Measurements from ENCODE around the gene MSH5.
A peak's percentile ranks its signal among the peaks of the same experiment; 100 is the strongest.
"Not testable (repeated sequence)": the region's sequence is repeated elsewhere in the genome, so short reads cannot be mapped to it uniquely, and the experiment has no call there.

MSH5 gene

DNA sequence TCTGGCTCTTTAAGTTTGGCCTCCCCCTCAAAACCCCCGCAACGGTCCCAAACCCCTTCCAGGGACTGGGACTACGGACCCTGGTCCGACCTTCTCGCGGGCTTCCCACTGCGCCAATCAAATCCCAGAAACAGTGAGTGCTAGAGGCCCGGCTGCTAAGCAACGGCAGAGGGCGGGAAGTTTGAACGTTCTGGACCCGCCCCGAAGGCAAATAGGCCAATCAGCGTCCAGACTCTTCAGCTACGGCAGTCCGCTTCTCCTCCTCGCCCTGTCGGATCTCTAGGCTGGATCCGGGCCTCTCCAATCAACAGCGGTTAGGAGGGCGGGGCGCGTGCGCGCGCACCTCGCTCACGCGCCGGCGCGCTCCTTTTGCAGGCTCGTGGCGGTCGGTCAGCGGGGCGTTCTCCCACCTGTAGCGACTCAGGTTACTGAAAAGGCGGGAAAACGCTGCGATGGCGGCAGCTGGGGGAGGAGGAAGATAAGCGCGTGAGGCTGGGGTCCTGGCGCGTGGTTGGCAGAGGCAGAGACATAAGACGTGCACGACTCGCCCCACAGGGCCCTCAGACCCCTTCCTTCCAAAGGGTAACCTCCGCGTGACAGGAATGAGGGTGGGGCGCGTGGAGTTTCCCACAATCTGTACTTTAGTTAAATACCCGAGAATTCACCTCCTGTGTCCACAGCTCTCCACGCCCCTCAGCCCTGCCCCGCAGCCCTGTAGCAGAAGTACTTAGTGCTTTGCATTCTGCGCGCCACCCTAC is at the start of gene MSH5:
Gene MSH5, plus strand, starts transcription at position 367 of the 758 bp plus-strand sequence. CDS start 462 bp downstream, outside the sequence.
- DNase-seq (ENCODE audit: low read depth in 3 of 3), result peak; percentile 87 to 91 (median 88)

DNA sequence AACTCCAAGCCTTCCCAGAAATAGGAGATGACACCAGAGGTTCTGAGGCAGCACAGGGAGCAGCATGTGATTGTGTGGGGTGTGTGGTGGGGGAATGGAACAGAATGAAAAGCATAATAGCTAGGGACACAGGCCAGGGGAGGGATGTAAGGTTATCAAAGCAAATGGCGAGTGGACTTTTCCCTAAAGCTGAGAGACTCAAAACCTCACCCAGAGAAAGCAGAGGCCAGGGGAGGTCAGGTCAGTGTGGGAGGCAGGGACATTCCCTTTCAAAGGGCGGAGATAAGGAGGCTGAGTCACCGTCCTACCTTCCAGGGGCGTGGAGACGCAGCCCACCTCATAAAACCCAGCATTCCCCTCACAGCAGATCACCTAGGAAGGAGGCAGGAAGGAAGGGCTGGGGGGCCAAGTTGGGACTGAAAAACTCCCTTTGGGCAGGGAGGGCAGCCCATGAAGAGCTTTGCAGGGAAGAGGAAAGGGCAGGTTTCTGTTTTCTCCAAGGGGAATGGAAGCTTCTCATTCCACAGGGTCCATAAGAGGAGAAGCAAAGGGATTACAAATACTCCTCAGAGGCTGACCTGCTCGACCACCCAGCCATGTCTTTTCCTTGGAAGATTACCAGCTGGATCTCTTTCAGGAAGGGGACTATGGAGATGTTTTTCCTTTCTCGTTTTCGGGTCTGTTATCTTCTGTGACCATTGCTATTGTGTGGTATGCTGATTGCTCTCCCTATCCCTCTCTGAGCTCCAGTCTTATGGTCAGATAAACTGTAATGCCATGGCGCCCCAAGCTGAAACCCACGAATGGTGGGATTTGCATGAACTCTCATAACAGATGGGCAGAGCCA is 49.4 kb upstream of the MSH5 start:
- DNase-seq (ENCODE audit: low read depth in 3 of 3), result no peak

DNA sequence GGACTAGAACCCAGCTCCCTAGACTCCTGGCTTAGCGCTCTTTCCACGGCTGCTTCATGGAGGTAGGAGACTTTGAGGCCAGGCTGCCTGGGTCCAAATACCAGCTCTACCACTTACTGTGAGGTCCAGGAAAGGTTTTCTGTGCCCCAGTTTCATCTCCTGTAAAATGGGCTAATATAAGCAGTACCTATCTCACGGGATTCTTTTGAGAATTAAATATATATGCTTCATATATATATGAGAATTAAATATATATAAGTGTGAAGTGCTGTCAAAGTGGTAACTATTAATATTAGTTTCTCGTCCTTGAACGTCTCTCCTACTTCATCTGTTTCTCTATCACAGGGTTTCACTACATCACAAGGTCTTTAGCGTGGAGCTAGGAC is 48.7 kb upstream of the MSH5 start:
- DNase-seq (ENCODE audit: low read depth in 3 of 3), result no peak

DNA sequence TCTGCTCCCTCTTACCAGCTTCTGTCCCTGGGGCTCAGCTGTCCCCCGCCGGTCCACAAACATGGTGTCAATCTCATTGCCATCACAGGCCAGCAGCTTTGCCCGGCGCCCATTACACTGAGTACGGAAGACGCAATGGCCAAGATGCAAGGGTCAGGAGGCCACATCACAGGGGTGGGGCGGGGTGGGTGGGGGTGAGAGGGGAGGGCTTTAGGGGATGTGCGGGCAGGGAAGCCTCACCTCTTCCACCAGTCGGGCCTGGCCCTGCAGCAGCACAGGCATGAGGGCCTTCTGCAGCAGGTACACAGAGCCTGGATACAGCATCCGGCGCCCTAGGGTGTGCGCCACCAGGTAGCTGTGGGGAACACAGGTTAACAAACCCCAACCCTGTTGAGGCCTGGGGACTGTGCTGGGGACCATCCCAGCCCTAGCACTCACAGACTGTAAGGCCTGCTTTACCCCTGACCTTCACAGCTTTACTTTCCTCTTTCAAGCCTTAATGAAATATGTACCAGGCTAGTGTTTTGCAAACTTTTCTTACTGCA is 48.2 kb upstream of the MSH5 start:
- no peak for DNase-seq (ENCODE audit: low read depth in 3 of 3)

DNA sequence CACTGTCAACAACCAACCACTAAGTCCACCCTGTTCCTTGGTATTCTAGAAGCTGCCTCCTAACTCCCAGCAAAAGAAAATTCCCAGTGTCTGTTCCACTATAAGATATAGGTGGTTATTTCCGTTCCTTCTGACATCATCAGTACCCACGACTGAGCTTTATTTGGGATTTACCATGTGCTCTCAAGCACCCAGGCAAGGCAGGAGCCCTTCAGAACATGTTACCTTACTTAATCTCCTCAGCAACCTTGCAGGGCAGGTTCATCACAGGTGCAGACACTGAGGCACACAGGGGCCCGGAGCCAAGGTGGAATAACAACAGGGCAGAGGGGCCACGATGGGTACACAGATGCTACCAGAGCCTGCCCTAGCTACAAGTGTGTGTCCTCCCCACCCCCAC is 47.5 kb upstream of the MSH5 start:
- no peak for DNase-seq (ENCODE audit: low read depth in 3 of 3)

DNA sequence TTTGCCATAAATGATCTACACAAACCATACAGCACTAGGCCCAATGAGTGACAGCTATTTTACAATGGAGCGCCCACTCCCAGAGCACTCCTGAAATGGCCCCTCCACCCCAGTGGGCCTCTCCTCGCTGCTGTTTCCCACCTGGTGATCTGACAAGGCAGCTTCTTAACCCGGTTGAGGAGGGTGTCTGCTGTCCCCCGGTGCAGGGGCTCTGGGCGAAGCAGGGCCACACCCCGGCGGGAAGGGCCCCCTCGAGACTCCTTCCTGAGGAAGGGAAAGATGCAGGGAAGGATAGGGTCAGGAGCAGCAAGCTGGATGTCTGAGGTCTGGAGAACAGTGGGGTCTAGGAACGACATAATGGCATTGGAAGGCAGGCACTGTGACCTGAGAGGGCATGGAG is 46.9 kb upstream of the MSH5 start:
- no peak for DNase-seq (ENCODE audit: low read depth in 3 of 3)

DNA sequence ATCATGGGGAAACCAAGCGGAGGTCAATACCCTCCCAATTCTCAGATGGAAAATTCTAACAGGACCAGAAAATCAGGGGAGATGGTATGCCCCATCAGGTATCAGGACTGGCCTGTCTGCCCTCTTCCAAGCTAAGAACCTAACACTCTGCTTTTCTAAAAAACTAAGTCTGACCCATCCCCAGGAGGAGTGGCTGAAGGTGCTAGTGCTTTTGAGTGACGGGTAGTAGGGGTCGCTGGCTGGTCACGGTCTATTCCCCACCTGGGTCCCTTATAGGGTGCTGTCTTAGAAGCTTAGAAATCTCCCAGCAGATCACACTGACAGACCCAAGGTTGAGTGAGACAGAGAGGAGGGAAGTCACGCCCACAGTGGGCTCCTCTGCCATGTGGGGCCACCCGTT is 46.3 kb upstream of the MSH5 start:
- DNase-seq (ENCODE audit: low read depth in 3 of 3), result no peak

DNA sequence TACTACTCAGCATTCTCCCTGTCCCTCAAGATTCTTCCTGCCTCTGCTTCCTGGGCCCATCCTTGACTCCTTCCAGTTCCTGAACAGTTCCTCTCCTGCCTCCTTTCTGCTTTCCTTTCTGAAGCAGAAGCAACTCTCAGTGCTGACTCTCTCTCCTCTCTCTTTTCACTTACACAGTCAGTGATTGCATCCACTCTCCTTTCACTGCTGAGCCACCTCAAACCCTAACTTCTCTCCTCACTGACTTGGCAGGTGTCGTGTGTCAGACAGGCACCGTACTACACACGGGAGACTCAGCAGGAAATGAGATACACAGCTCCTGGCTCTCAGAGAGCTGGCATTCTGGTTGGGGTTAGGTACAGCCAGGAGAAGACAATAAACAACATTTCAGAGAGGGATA is 42.2 kb upstream of the MSH5 start:
- DNase-seq (ENCODE audit: low read depth in 3 of 3), result no peak

DNA sequence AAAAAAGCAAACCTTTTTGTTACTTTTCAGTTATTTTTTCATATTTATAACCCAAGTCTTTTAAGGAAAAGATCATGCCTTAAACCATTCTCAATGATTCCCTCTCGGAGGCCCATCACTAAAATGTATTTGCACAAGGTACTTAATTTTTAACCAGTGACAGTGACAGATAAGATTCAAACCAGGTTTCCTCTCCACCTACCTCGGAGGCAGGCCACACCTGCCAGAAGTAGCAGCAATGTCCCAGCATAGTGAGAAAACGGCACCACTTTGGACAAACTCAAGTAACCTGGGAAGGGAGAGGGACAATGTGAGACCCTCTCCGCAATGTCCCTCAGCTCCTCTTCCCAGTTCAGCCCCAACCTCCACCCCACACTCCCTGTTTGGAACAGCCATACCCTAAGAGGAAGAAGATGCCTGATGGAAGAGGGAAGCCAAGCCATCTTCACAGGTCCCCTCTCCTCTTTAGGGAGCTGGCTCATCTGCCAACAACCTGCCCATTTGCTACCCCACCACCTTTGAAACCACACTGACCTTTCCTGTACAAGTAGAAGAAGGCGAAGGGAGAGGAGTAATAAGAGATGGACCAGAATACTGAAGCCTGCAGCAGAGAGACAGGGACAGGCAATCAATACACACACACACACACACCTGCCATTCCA is 38.9 kb upstream of the MSH5 start:
- no peak for DNase-seq (ENCODE audit: low read depth in 3 of 3)

DNA sequence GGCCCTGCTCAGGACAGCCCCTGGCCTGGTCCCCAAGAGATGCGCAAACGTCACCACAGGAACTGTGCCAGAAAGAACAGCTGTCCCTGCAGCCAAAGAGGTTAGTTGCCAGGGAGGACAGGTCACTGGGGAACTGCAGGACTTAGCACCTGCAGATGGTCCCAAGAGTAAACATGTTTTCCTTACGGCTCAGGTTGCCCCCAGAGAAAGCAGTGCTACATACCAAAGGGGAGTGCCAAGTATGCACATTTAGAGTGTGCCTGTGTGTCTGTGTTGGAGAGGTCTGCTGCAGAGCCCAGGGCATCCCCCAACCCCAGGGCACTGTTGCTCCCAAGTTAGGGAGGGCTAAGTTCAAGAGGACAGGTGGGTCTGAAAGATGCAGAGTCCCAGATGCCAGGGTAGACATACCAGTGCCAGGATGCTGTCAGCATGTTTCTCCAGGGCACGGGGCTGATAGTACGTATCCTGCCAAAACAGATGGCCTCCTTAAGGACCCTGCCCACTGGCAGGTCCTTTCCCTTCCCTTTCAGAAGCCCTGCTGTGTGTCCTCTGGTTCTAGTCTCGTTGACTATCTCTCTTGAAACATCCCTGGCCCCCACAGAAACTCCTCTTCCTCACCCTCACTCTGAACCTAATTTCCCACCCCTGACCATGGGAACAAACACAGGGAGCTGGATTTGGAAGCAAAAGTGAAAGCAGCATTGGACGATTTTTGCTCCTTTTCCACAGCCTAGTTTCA is 38.0 kb upstream of the MSH5 start:
- no peak for DNase-seq (ENCODE audit: low read depth in 3 of 3)

DNA sequence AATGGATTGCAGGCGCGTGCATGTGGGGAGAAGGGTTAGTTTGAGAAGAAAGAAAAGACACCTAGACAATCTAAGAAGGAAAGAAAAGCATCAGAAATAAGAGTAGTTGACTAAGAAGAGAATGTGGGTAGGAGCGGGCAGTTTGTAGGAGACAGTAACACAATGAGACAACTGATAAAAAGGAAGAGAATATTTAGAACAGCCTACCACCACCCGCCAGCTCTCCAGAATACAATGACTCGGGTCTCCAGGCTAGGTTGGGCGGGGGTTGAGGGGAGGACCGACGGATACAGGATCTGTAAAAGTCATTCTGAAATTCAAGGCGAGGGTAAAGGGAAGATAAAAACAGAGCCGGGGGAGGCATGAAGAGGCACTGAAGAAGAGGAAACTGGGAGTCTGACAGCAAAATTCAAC is 37.4 kb upstream of the MSH5 start:
- no peak for DNase-seq (ENCODE audit: low read depth in 3 of 3)

DNA sequence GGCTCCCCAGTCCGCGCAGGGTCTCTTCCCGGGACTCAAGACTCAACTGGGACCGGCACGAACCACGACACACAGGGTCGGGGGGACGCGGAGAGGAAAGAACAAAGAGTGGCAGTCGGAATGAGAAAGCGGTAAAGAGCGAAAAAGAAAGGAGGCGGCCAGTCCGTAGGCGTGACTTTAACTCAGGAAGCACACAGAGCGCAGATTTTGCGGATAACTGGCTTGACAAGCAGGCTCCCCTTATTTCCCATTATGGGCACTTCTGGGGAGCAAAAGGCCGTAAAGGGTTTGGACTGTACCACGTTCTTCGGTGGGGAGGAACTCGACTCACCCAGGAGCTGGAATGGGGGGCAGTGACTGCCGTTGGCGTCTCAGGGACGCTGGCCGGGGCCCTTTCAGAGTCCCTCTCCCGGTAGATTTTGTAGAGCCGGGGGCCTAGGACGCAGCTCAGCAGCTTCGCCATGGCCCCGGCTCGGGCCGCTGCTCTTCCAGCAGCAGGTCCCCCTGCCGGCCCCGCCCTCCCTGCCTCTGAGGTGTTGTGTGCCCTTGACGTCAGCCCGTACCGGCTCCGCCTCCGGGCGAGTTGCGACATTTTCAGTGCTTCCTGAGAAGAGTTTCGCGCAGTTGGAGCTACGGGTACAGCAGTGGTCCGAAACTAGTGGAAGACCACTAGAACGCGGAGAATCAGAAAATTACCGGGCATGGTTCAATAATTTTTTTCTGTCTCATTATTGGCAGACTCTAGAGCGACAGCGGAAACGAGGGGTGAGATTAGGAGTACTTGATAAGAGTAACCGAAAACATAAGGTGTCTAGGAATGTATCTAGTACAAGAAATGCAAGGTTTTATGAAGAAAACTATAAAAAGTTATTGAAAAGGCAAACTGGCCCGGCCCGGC is 36.7 kb upstream of the MSH5 start, which contains the start of gene ABHD16A:
Gene ABHD16A, minus strand, starts transcription at position 506 of the 898 bp plus-strand sequence. Its CDS starts 43 bp downstream, at position 463.
- DNase-seq (ENCODE audit: low read depth in 3 of 3), result peak; percentile 89 to 94 (median 92)

DNA sequence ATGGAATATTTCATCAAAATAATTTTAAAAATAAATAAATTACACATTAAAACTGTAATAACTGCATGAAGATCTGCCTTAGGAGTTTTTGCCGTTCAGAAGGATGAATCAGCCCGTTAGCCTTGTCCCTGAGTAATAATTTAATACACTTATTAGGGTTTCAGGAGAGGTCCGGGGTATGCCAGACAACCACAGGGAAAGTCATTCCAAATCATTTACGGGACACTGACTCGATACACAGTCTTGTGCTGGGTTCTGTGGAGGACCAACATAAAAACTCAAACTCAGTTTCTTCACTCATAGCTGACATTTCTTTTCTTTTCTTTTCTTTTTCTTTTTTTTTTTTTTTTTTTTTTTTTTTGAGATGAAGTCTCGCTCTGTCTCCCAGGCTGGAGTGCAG is 33.9 kb upstream of the MSH5 start:
- no peak for DNase-seq (ENCODE audit: low read depth in 3 of 3)

DNA sequence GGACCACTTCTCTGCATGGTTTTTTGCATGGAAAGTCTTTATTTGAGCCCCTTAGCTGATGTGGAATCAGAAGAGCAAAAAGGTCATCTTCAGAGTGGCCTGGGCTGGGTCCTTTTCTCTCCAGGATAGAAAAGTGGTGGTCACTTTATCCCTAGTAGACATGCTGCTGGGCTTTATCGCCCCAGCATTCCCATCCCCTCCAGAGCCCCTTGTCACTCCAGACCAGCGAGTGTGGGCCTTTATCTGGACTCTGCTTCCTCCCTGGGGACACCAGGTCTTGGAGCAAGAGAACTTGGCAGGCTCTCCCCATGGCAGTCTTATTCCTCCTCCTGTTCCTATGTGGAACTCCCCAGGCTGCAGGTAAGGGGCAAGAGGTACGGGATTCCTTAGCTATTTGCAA is 33.2 kb upstream of the MSH5 start, which contains the start of gene LY6G6F:
Gene LY6G6F, plus strand, starts transcription at position 268 of the 400 bp plus-strand sequence. Its CDS starts 41 bp downstream, at position 309.
- DNase-seq (ENCODE audit: low read depth in 3 of 3), result no peak

DNA sequence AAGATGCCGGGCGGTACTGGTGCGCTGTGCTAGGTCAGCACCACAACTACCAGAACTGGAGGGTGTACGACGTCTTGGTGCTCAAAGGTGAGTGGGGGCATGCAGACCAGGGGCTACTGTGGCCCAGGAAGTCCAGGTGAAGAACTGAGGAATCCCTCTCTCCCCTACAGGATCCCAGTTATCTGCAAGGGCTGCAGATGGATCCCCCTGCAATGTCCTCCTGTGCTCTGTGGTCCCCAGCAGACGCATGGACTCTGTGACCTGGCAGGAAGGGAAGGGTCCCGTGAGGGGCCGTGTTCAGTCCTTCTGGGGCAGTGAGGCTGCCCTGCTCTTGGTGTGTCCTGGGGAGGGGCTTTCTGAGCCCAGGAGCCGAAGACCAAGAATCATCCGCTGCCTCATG is 32.1 kb upstream of the MSH5 start:
- DNase-seq (ENCODE audit: low read depth in 3 of 3), result no peak

DNA sequence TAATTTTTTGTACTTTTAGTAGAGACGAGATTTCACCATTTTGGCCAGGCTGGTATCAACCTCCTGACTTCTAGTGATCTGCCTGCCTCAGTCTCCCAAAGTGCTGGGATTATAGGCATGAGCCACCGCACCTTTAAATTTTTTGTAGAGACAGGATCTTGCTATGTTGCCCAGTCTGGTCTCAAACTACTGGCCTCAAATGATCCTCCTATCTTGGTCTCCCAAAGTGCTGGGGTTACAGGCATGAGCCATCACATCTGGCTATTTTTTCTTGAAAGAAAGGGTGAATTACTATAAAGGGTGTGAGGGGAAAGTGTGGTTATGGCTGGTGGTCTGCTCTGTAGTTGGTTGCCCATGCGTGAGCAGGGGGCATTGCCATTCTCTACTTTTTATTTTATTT is 31.6 kb upstream of the MSH5 start:
- DNase-seq (ENCODE audit: low read depth in 3 of 3), result no peak

DNA sequence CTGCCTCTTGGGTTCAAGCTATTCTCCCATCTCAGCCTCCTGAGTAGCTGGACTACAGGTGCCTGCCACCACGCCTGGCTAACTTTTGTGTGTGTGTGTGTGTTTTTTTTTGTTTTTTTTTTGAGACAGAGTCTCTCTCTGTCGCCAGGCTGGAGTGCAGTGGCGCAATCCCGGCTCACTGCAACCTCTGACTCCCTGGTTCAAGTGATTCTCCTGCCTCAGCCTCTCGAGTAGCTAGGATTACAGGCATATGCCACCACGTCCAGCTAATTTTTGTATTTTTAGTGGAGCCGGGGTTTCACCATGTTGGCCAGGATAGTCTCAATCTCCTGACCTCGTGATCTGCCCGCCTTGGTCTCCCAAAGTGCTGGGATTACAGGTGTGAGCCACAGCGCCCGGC is 30.6 kb upstream of the MSH5 start:
- not testable (repeated sequence) for DNase-seq (ENCODE audit: low read depth in 3 of 3)

DNA sequence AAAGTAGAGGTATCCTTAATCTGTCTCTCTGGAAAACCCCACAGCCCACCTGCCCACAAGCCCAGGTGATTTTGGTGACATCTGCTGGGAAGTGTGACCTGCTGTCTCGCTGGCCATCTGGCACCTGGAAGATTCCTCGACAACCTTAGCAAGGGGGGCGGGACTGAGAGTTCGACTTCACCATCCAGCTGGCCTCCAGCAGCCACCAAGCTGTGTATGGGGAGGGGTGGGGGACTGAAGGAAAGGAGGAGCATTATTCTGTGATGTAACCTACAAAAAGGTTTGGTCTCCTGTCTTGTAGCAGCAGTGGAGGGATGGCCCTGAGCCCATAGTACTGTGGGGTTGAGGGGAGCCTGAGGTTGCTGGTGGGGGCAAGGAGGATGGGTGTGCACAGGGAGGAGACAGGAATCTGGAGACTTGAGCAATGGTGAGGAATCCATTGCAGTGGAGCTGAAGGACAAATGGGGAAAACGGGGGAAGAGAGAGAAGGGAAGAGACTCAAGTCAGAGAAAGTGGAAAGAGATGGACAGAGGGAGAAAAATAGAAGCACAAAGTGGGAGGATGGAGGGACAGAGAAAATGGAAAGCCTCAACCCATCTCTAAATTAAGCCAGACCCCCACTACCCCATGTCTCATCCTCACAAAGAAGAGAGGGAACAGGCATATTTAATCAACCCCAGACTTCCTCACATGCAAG is 29.1 kb upstream of the MSH5 start:
- DNase-seq (ENCODE audit: low read depth in 3 of 3), result no peak

DNA sequence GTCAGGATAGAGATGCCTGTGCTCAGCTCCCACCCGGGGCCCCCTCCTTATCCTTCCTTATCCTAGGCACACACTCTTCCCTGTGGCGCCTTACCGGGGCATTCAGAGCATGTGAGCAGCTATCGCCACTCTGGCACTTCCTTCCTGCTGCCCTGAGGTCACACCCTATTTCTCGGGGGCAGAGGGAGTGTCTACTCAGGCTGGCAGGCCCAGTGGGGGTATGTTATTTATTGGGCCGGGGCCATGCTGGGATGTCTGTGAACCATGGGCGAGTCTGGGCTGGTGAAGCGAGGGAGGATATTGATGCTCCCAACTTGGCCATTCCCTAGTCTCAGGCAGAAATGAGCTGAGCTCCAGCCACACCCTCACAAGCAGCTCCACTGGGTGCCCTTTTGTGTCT is 28.6 kb upstream of the MSH5 start:
- no peak for DNase-seq (ENCODE audit: low read depth in 3 of 3)

DNA sequence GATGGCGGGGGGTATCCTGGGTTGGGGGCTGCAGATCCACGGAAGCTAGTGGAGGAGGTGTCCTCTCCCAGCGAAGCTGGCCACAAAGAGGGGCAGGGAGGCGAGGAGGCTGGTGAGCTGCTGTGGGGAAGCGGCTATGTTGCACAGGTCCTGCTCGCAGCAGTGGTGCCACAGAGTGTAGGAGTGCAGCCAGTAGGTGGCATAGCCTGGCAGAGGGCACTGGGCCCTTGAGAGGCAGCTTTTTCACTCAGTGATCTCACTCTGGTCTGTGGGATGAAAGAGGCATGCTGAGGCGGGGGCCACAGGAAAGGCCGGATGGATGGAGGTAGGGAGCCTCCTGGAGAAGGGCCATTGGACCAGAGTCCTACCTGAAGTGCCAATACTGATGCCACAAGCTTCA is 27.5 kb upstream of the MSH5 start:
- no peak for DNase-seq (ENCODE audit: low read depth in 3 of 3)

Measured in stimulated activated CD4-positive, alpha-beta T cell treated with anti-CD3 and anti-CD28 coated beads, TNF-alpha, amount 100 ng/mL, for 4 hours (primary cell).